Measurements from ENCODE around the gene STXBP4.
A peak's percentile ranks its signal among the peaks of the same experiment; 100 is the strongest.
"Not testable (repeated sequence)": the region's sequence is repeated elsewhere in the genome, so short reads cannot be mapped to it uniquely, and the experiment has no call there.

The STXBP4 gene

GRCh38 chr17:55062921-55063320 lies 94.4 kb downstream of the STXBP4 start:
- peak; percentile 31 for DNase-seq

- no peak for DNase-seq
Observed at GRCh38 chr17:55063885-55064874, 95.6 kb downstream of the STXBP4 start.

- peak; percentile 50 for DNase-seq
Observed at GRCh38 chr17:55067697-55068439, 99.3 kb downstream of the STXBP4 start.

- DNase-seq: no peak
Observed at GRCh38 chr17:55068862-55069811, 100.6 kb downstream of the STXBP4 start.

- DNase-seq: no peak
Observed at GRCh38 chr17:55069983-55070529, 101.5 kb downstream of the STXBP4 start.

- DNase-seq: no peak
Observed at GRCh38 chr17:55072898-55073297, 104.3 kb downstream of the STXBP4 start.

GRCh38 chr17:55073467-55073866 lies 104.9 kb downstream of the STXBP4 start:
- not testable (repeated sequence) for DNase-seq

GRCh38 chr17:55081559-55081958 lies 113.0 kb downstream of the STXBP4 start:
- DNase-seq: no peak

GRCh38 chr17:55086635-55087058 lies 118.1 kb downstream of the STXBP4 start:
- peak; percentile 87 for DNase-seq

GRCh38 chr17:55089256-55089655 lies 120.7 kb downstream of the STXBP4 start:
- no peak for DNase-seq

- DNase-seq: no peak
Observed at GRCh38 chr17:55090079-55090492, 121.5 kb downstream of the STXBP4 start.

GRCh38 chr17:55093353-55093752 lies 124.8 kb downstream of the STXBP4 start:
- no peak for DNase-seq

GRCh38 chr17:55098765-55099164 lies 130.2 kb downstream of the STXBP4 start:
- no peak for DNase-seq

GRCh38 chr17:55110521-55110920 lies 142.0 kb downstream of the STXBP4 start:
- no peak for DNase-seq

GRCh38 chr17:55114283-55114682 lies 145.7 kb downstream of the STXBP4 start:
- DNase-seq: no peak

GRCh38 chr17:55116440-55116914 lies 147.9 kb downstream of the STXBP4 start:
- no peak for DNase-seq

GRCh38 chr17:55117164-55117563 lies 148.6 kb downstream of the STXBP4 start:
- DNase-seq: no peak

- no peak for DNase-seq
Observed at GRCh38 chr17:55120651-55121050, 152.1 kb downstream of the STXBP4 start.

GRCh38 chr17:55121268-55121667 lies 152.7 kb downstream of the STXBP4 start:
- no peak for DNase-seq

GRCh38 chr17:55122114-55122513 lies 153.5 kb downstream of the STXBP4 start:
- DNase-seq: no peak

GRCh38 chr17:55124730-55125360 lies 156.3 kb downstream of the STXBP4 start:
- DNase-seq: no peak

GRCh38 chr17:55133583-55133982 lies 165.0 kb downstream of the STXBP4 start:
- DNase-seq: no peak
